GM12892 (cell line): Measurements from ENCODE around the gene SPNS3.

ENCODE experiments used
- DNase-seq: peaks from one replicate; pipeline ENCODE4 v3.0.0; 2011; ENCODE audit not compliant: insufficient read length
- FAIRE-seq: peaks from 2 replicates; lab custom pipeline; 2011; peaks lifted over from hg19 to GRCh38; lab: Jason Lieb, UNC
- POLR2A ChIP-seq: IDR thresholded peaks from 2 replicates; pipeline ENCODE4 v1.6.1; 2011; ENCODE audit warnings: low read depth, low read length, control low read depth
- POLR2AphosphoS5 ChIP-seq: IDR thresholded peaks from 2 replicates; pipeline ENCODE4 v1.6.1; 2011; ENCODE audit warnings: low read depth, low read length, control low read depth
- TAF1 ChIP-seq: IDR thresholded peaks from 2 replicates; pipeline ENCODE4 v1.6.1; 2011; ENCODE audit warnings: low read depth, mild to moderate bottlenecking, control low read depth, low read length, borderline replicate concordance

The SPNS3 gene

GRCh38 chr17:4407216-4407615, 26.5 kb upstream of the SPNS3 start:
- FAIRE-seq (no peak), DNase-seq (no peak)
- TF ChIP-seq POLR2A (no peak), POLR2AphosphoS5 (no peak), TAF1 (no peak)

DNA sequence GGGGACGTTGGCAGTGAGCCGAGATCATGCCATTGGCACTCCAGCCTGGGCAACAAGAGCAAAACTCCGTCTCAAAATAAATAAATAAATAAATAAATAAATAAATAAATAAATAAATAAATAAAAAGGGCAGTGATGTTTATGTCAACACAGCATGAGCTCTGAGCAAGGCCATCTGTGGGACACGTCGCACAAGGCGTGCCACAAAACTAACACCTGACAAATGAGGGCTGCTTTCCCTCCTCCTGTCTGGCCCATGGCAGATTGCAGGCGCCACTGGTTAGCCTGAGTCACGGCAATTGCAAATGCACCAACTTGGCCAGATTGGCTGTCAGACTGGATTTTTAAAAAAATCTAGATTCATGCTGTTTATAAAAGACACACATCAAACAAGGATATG, 25.9 kb upstream of the SPNS3 start:
- FAIRE-seq, result no peak
- DNase-seq, result no peak
- TF ChIP-seq POLR2A (no peak), POLR2AphosphoS5 (no peak), TAF1 (no peak)

- FAIRE-seq, result no peak
- no peak for DNase-seq
- TF ChIP-seq POLR2A, result no peak
- no peak for TF ChIP-seq TAF1
- no peak for TF ChIP-seq POLR2AphosphoS5
These were observed 24.1 kb upstream of the SPNS3 start for GRCh38 chr17:4409659-4410058.

DNA sequence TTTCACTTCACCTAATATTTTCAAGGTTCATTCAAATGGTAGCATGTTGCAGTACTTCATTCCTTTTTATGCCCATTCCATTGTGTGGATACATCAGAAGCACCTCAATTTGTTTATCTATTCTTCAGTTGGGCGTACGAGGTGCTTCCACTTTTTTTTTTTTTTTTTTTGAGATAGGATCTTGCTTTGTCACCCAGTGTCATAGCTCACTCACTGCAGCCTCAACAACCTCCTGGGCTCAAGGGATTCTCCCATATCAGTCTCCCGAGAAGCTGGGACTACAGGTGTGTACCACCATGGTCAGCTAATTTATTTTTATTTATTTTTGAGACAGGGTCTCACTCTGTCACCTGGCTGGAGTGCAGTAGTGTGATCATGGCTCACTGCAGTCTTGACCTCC, 22.5 kb upstream of the SPNS3 start:
- TF ChIP-seq POLR2AphosphoS5 (no peak), POLR2A (no peak), TAF1 (no peak)
- DNase-seq (no peak), FAIRE-seq (no peak)

DNA sequence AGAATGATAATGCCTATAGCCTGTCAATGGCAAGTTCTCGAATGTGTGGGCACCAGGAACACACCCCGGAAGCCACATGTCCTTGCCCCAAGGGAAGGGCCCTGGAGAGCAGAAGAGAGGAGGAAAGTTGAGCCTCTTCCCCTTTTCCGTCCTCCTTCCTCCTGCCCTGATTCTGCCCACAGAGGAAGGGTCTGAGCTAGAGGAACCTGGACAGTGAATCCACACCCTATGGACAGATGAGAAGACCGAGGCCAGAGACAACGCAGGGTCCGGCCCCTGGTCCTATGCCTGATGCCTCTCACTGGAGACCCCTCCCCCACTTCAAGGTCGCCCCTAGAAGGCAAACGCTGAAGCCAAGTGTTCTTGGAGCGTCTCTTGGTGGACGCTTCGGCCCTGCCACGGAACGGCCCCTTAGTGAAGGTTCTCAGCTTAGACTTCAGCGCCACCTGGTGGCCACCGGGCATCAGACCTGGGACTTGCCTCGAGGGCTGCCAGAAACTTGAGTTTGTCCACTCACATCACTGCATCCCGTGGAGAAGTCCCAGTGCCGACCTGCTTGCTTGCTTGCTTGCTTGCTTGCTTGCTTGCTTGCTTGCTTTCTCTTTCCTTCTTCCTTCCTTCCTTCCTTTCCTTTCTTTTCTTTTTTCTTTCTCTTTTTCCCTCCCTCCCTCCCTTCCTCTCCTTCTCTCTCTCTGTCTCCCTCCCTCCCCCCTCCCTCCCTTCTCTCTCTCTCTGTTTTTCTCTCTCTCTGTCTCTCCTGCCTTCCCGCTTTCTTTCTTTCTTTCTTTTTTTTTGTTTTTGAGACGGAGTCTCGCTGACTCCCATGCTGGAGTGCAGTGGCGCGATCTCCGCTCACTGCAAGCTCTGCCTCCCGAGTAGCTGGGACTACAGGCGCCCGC, 20.6 kb upstream of the SPNS3 start:
- TF ChIP-seq POLR2A, result no peak
- no peak for TF ChIP-seq POLR2AphosphoS5
- TF ChIP-seq TAF1, result no peak
- peak; percentile 84 for DNase-seq
- FAIRE-seq, result peak; percentile 95

DNA sequence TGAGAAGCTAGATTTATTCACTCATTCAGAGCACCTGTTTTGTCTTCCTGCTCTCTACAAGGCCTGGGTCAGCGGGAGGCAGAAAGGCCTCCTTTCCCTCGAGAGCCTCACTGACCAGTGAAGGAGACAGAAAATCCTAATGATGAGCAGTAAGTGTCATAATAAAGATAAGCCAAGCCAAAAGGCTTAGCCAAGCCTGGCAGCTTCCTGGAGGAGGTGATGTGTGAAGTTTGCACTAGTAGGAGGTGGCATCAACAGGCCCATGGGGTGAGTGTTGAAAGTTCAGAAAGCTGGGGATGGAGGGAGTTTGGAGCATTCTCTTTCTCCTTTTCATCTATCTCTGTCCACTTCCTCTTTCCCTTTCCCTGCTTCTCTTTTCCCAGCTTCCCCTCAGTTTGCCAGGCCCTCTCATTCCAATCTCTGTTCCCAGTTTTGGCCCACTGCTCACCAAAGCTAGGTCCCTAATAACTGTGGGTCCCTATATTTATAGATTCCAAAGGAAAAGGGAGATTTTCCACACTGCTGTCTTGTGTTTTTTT, 16.5 kb upstream of the SPNS3 start:
- DNase-seq (no peak), FAIRE-seq (no peak)
- TF ChIP-seq POLR2AphosphoS5 (no peak), TAF1 (no peak), POLR2A (no peak)

- DNase-seq (peak; percentile 61), FAIRE-seq (peak; percentile 99)
- no peak for TF ChIP-seq POLR2A
- no peak for TF ChIP-seq TAF1
- TF ChIP-seq POLR2AphosphoS5, result no peak
These were observed 13.0 kb upstream of the SPNS3 start for GRCh38 chr17:4420692-4421131.

DNA sequence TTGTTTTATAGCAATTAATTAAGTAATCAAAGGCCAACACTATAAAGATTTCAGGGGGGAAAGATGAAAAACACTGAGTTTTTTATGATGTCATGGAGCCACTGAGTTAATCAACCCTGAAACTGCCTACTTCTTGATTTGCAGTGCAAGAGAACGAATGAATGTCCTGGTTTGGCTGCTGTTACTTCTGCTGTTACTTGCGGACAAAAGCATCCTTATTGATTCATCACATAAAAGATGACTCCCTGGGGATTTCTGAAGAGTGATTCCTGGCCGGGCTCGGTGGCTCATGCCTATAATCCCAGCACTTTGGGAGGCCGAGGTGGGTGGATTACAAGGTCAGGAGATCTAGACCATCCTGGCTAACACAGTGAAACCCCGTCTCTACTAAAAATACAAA, 10.9 kb upstream of the SPNS3 start:
- TF ChIP-seq POLR2A (no peak), POLR2AphosphoS5 (no peak), TAF1 (no peak)
- DNase-seq (no peak), FAIRE-seq (no peak)

- TF ChIP-seq POLR2AphosphoS5 (no peak), TAF1 (no peak), POLR2A (no peak)
- FAIRE-seq (no peak), DNase-seq (no peak)
These were observed 8.3 kb upstream of the SPNS3 start for GRCh38 chr17:4425398-4425797.

- TF ChIP-seq POLR2AphosphoS5 (no peak), POLR2A (no peak), TAF1 (no peak)
- DNase-seq, result no peak
- no peak for FAIRE-seq
These were observed 7.1 kb upstream of the SPNS3 start for GRCh38 chr17:4426499-4427208.

GRCh38 chr17:4427505-4427904, 6.2 kb upstream of the SPNS3 start:
- DNase-seq (no peak), FAIRE-seq (no peak)
- TF ChIP-seq POLR2A (no peak), TAF1 (no peak), POLR2AphosphoS5 (no peak)

DNA sequence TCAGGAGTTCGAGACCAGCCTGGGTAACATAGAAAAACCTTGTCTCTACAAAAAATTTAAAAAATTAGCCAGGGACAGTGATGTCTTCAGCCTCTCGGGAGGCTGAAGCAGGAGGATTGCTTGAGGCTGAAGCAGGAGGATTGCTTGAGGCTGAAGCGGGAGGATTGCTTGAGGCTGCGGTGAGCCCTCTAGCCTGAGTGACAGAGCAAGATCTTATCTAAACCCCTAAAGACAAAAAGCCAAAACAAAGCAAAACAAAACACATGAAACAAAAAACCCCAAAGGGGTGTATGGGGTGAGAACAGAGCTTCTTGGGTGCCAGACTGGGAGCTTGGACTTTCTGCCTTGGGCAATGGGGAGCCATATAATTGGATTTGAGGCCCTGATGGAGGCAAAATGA, 2.6 kb downstream of the SPNS3 start:
- TF ChIP-seq TAF1, result no peak
- TF ChIP-seq POLR2A, result no peak
- no peak for TF ChIP-seq POLR2AphosphoS5
- no peak for FAIRE-seq
- DNase-seq, result no peak

- TF ChIP-seq TAF1 (no peak), POLR2AphosphoS5 (no peak), POLR2A (no peak)
- FAIRE-seq (no peak), DNase-seq (no peak)
These were observed 3.1 kb downstream of the SPNS3 start for GRCh38 chr17:4436846-4437245.
